ENCODE measurements around the gene DNAI2. TPM values are rescaled to one million over a fixed set of nuclear protein-coding genes. Genes with fewer than 3 reads are reported as not detected.
A peak's percentile ranks its signal among the peaks of the same experiment; 100 is the strongest.

Gene DNAI2
- polyA plus RNA-seq, 3 donors from 2014 or later: 0.74 TPM; not detected in 2

DNA sequence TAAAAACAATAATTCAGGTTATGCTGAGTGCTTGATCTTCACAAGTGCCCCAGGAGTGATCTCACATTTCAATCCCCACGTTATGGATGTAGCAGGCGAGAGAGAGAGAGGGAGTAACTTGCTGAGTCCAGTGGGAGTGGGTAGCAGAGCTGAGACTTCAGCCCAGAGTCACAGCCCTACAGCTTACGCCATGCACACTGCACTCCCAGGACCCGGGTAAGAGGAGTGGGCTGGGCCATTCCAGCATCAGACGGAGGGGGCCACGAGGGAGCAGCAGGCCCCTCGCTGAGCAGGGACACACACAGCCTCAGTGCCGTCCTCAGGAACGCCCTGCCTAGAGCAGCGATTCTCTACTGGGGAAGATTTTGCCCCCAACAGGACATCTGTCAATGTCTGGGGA is 42.2 kb downstream of the DNAI2 start:
- Mint-ChIP-seq H3K4me3 (no peak overlapping the region), H3K27me3 (ENCODE audit: low read depth in 3 of 3) (peaks cover 1 to 2% (median 2%) of the 10 kb centered on the region in 3 donors), H3K9me3 (no peaks in the 10 kb centered on the region), H3K36me3 (no peaks in the 10 kb centered on the region), H3K4me1 (no peaks in the 10 kb centered on the region), H3K27ac (no peak overlapping the region)
- DNase-seq: no peak

GRCh38 chr17:74317071-74317470 is 43.0 kb downstream of the DNAI2 start:
- Mint-ChIP-seq H3K9me3 (no peaks in the 10 kb centered on the region), H3K27me3 (ENCODE audit: low read depth in 3 of 3) (peaks cover 1 to 3% (median 3%) of the 10 kb centered on the region in 3 donors), H3K36me3 (no peaks in the 10 kb centered on the region), H3K4me1 (no peaks in the 10 kb centered on the region), H3K27ac (no peak overlapping the region), H3K4me3 (no peak overlapping the region)
- DNase-seq: no peak

GRCh38 chr17:74318391-74318790 is 44.4 kb downstream of the DNAI2 start:
- H3K27ac Mint-ChIP-seq: no peak overlapping the region
- H3K4me1 Mint-ChIP-seq: no peaks in the 10 kb centered on the region
- DNase-seq: no peak
- H3K36me3 Mint-ChIP-seq: no peaks in the 10 kb centered on the region
- no peak overlapping the region for H3K4me3 Mint-ChIP-seq
- peaks cover 1 to 6% (median 2%) of the 10 kb centered on the region in 3 donors for H3K27me3 Mint-ChIP-seq (ENCODE audit: low read depth in 3 of 3)
- H3K9me3 Mint-ChIP-seq: no peaks in the 10 kb centered on the region

- no peak for DNase-seq
- Mint-ChIP-seq H3K27ac (no peak overlapping the region), H3K9me3 (no peaks in the 10 kb centered on the region), H3K27me3 (ENCODE audit: low read depth in 3 of 3) (peaks cover 0 to 8% (median 4%) of the 10 kb centered on the region in 3 donors), H3K4me1 (peaks cover 23 to 38% of the 10 kb centered on the region in 2 donors), H3K36me3 (no peaks in the 10 kb centered on the region), H3K4me3 (peak overlapping the region in 1 of 5 donors; percentile 71)
Observed at GRCh38 chr17:74324521-74324920, 50.5 kb downstream of the DNAI2 start.

GRCh38 chr17:74325376-74325742 is 51.3 kb downstream of the DNAI2 start:
- Mint-ChIP-seq H3K27me3 (ENCODE audit: low read depth in 3 of 3) (peaks cover 0 to 9% (median 4%) of the 10 kb centered on the region in 3 donors), H3K9me3 (no peaks in the 10 kb centered on the region), H3K27ac (peak overlapping the region in 1 of 6 donors; percentile 21), H3K36me3 (no peaks in the 10 kb centered on the region), H3K4me1 (peaks cover 28 to 45% of the 10 kb centered on the region in 2 donors), H3K4me3 (peak overlapping the region; percentile 40 to 71 (median 65))
- peak in 1 of 3 donors; percentile 9 for DNase-seq

DNA sequence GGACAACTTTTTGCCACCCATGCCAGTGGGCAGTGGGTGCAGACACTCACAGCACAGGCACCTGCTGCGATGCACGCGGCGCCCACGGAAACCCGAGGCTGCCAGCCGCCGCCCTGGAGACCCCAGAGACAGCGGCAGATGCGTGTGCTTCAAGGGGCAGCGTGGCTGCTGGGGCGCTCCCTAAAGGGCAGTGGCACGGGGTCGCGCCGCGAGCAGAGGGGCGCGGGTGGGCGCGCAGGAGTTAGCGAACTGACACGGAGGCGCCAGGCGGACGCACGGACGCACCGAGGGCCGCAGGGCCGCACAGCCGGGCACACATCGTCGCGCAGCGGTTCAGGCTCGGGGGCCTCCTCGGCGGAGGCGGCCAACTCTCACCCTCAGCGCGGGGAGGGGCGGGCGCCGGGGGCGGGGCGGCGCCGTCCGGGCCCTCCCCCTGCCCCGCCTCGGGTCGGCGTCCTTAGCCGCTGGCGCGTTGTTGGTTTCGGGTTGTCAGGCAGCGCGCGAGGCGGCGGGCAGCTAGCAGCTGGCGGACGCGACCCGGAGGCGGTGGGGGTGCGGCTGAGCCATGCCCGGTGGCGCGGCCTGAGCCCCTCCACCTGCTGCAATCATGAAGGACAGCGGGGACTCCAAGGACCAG is 51.8 kb downstream of the DNAI2 start, which contains the start of gene KIF19:
TSS of gene KIF19 (plus strand) at position 484 of the 637 bp plus-strand sequence. CDS start at position 608, 124 bp downstream.
- peak within 1 kb of the TSS in 5 of 6 donors; percentile 21 to 75 (median 66) for H3K27ac Mint-ChIP-seq
- peaks cover 28 to 45% of the 10 kb centered on the region in 2 donors for H3K4me1 Mint-ChIP-seq
- H3K27me3 Mint-ChIP-seq (ENCODE audit: low read depth in 3 of 3): peaks cover 0 to 9% (median 4%) of the 10 kb centered on the region in 3 donors
- no peaks in the 10 kb centered on the region for H3K9me3 Mint-ChIP-seq
- DNase-seq: peak; percentile 58 to 66 (median 64)
- H3K36me3 Mint-ChIP-seq: no peaks in the 10 kb centered on the region
- H3K4me3 Mint-ChIP-seq: peak within 1 kb of the TSS; percentile 45 to 76 (median 71)

DNA sequence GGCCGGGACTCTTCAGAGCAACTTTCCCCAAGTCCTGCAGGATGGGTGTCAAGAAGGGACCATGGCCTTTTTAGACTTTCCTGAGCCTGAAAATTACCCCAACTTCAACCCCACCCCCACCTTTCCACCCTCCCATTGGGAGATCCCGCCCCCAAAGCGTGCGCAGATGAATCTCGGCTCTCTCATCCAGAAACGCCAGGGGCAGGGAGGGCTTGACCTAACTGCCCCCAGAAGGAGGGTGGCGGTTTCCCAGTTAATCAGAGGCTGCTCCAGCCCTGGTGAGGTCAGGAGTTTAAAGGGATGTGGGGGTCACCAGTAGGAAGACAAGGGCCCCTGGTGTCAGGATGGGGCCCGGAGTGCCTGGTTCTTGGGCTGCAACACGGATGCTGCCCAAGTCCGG is 52.5 kb downstream of the DNAI2 start:
- Mint-ChIP-seq H3K9me3 (no peaks in the 10 kb centered on the region), H3K4me1 (peaks cover 28 to 45% of the 10 kb centered on the region in 2 donors), H3K4me3 (peak overlapping the region; percentile 45 to 76 (median 69)), H3K27me3 (ENCODE audit: low read depth in 3 of 3) (peaks cover 0 to 9% (median 4%) of the 10 kb centered on the region in 3 donors), H3K27ac (peak overlapping the region in 5 of 6 donors; percentile 21 to 75 (median 66)), H3K36me3 (no peaks in the 10 kb centered on the region)
- no peak for DNase-seq

GRCh38 chr17:74328487-74328886 is 54.5 kb downstream of the DNAI2 start:
- H3K27me3 Mint-ChIP-seq (ENCODE audit: low read depth in 3 of 3): peaks cover 0 to 5% (median 2%) of the 10 kb centered on the region in 3 donors
- no peaks in the 10 kb centered on the region for H3K9me3 Mint-ChIP-seq
- H3K27ac Mint-ChIP-seq: peak overlapping the region in 5 of 6 donors; percentile 5 to 73 (median 43)
- DNase-seq: no peak
- H3K36me3 Mint-ChIP-seq: no peaks in the 10 kb centered on the region
- H3K4me1 Mint-ChIP-seq: peaks cover 28 to 45% of the 10 kb centered on the region in 2 donors
- H3K4me3 Mint-ChIP-seq: peak overlapping the region in 4 of 5 donors; percentile 14 to 52 (median 30)

- Mint-ChIP-seq H3K27me3 (ENCODE audit: low read depth in 3 of 3) (peaks cover 0 to 5% (median 2%) of the 10 kb centered on the region in 3 donors), H3K27ac (peak overlapping the region; percentile 5 to 85 (median 46)), H3K9me3 (no peaks in the 10 kb centered on the region), H3K4me1 (peaks cover 28 to 45% of the 10 kb centered on the region in 2 donors), H3K36me3 (no peaks in the 10 kb centered on the region), H3K4me3 (peak overlapping the region; percentile 19 to 52 (median 33))
- DNase-seq: no peak
Observed at GRCh38 chr17:74329378-74329777, 55.3 kb downstream of the DNAI2 start.

DNA sequence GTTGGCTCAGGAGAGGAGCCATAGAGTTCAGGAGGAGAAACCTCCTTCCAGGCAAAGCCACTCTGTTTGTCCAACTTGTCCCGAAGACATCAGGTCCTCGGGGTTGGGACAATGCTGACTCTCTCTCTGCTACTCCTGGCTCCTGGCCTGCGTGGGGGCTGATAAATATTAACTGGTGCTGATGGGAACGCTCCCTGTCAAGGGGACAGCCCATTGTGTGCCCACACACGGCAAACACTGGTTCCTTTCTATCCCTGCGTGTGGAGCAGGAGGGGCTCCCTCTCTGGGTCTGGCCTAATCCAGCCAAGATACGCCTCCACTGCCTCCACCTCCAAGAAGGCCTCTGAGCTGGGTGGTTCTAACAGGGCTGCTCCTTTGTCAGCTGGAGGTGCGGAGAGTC is 56.4 kb downstream of the DNAI2 start:
- Mint-ChIP-seq H3K27me3 (ENCODE audit: low read depth in 3 of 3) (peaks cover 0 to 2% (median 0%) of the 10 kb centered on the region in 3 donors), H3K9me3 (no peaks in the 10 kb centered on the region), H3K4me1 (peaks cover 28 to 41% of the 10 kb centered on the region in 2 donors), H3K27ac (no peak overlapping the region), H3K36me3 (no peaks in the 10 kb centered on the region), H3K4me3 (no peak overlapping the region)
- DNase-seq: no peak

DNA sequence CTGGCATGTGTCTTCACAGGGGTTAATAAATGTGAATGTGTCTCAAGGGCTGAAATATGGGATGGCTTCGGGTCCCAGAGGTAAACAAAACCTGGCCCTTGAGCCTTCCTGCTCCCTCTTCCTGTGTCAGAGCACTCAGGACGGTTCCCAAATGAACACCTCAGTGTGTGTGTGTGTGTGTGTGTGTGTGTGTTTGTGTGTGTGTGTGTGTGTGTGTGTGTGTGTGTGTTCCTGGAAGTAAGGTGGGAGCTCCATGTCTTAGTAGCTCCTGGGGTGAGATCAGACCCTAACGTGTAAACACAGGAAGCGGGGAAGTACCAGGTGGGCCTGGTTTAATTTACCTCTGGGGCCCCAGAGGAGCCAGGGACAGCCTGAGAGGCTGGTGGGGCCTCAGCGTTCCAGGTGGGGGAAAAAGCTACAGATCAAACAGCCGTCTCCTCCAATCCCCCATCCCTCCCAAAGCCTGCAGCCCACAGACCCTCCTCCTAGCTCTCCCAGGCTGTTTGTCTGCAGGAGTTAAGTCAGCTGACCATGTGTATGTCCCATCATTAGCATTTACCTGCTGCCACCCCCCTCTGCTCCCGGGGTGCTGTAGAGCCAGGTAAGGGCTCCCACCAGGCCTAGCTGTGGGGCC is 58.1 kb downstream of the DNAI2 start:
- H3K27me3 Mint-ChIP-seq (ENCODE audit: low read depth in 3 of 3): peaks cover 0 to 2% (median 0%) of the 10 kb centered on the region in 3 donors

DNA sequence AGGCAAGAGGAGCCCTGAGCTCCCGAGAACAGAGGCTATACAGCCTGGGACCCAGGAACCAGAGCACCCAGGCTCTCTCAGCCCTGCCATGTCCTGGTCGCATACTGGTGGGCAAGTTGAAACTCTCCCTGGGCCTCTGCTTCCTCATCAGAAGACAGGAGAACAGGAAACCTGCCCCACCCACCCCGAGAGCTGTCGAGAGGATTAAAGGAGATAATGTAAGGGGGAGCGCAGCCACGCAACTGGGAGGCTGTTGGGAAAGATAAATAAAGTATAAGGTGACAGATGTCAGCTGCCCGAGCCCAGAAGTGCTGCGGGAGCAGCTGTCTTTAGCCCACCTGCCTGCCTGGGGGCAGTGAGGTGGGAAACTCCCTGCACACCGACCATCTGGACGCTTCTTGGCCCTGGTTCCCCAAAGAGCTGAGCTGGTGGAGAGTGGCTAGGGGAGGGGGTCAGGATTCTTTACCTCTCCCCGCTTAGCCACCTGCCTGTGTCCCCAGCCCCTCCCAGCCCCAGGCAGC is 58.8 kb downstream of the DNAI2 start:
- peaks cover 17 to 22% of the 10 kb centered on the region in 2 donors for H3K4me1 Mint-ChIP-seq
- no peaks in the 10 kb centered on the region for H3K36me3 Mint-ChIP-seq
- no peak overlapping the region for H3K4me3 Mint-ChIP-seq
- H3K27ac Mint-ChIP-seq: no peak overlapping the region
- no peak for DNase-seq
- H3K9me3 Mint-ChIP-seq: no peaks in the 10 kb centered on the region
- peaks cover 0 to 2% (median 1%) of the 10 kb centered on the region in 3 donors for H3K27me3 Mint-ChIP-seq (ENCODE audit: low read depth in 3 of 3)

More for the DNA sequence above, 58.1 kb downstream of the DNAI2 start:
- no peak overlapping the region for H3K4me3 Mint-ChIP-seq
- H3K4me1 Mint-ChIP-seq: peaks cover 20 to 29% of the 10 kb centered on the region in 2 donors
- H3K27ac Mint-ChIP-seq: no peak overlapping the region
- no peaks in the 10 kb centered on the region for H3K9me3 Mint-ChIP-seq
- DNase-seq: no peak
- H3K36me3 Mint-ChIP-seq: no peaks in the 10 kb centered on the region

DNA sequence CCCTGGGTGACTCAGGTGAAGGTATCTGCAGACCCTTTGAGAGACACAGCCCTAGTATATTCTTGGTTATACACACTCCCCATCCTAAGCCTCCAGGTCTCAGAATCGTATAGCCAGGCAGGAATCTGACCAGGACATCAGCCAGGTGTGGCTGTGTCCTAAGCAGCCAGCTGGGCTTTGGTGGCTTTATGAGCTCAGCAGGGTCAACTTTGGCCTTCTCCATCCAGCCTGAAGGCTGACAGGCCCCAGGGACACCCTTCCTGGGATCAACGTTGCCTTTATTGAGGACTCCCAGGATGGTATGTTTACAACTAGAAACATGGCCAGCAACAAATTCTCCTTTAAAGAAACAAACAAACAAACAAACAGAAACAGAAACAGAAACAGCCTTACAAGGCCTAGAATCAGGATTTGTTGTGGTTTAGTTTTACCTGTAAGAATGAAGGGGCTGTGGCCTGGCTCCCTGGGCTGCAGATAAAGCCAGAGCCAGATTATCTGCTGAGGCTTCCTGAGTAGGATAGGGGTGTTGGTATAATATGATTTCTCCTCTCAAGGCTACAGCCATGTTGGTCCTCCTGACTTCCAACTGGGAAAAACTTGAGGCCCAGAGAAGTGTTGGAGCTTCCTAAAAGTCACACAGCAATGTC is 60.5 kb downstream of the DNAI2 start:
- peaks cover 5 to 8% of the 10 kb centered on the region in 2 donors for H3K4me1 Mint-ChIP-seq
- no peak for DNase-seq
- H3K27me3 Mint-ChIP-seq (ENCODE audit: low read depth in 3 of 3): peaks cover 0 to 1% (median 1%) of the 10 kb centered on the region in 3 donors
- no peaks in the 10 kb centered on the region for H3K9me3 Mint-ChIP-seq
- H3K4me3 Mint-ChIP-seq: no peak overlapping the region
- no peaks in the 10 kb centered on the region for H3K36me3 Mint-ChIP-seq
- H3K27ac Mint-ChIP-seq: no peak overlapping the region

Data from immature natural killer cell (primary cell).